ENCODE measurements around the gene TBC1D19.

GRCh38 chr4:26707342-26707741, 123.5 kb downstream of the TBC1D19 start:
- TF ChIP-seq CTCF (IDR thresholded peaks at IDR 0.05) (no peak), EP300 (IDR thresholded peaks at IDR 0.05) (no peak), POLR2AphosphoS5 (IDR thresholded peaks at IDR 0.05) (no peak), POLR2A (IDR thresholded peaks at IDR 0.05; ENCODE audit: low read depth) (no peak)
